GM12878 (cell line): ENCODE measurements around the gene OSGEP. TPM values are rescaled to one million over a fixed set of nuclear protein-coding genes. Genes with fewer than 3 reads are reported as not detected.

Source experiments
- ATAC-seq: fragments of 200-7000 bp; cut with Tn5 transposase; 3 replicates; pipeline ENCODE4 v1.9.1; 2020; ENCODE audit warnings: mild to moderate bottlenecking, moderate library complexity
- BruUV-seq: library from RNA; stranded (reverse); fragments of 400-500 nt; replicated peaks from 2 replicates; lab custom pipeline; 2021; lab: Mats Ljungman, UMichigan
- CTCF ChIA-PET: fragments of 300-600 bp; sonication (Branson Sonifier 250); formaldehyde crosslinking; extraction: SDS; loops from one replicate; lab custom pipeline; 2021; ENCODE audit warnings: inconsistent platforms; lab: Yijun Ruan, JAX
- POLR2A ChIA-PET: fragments of 350-600 bp; formaldehyde crosslinking; extraction: SDS; loops from one replicate; lab custom pipeline; 2021; ENCODE audit warnings: inconsistent platforms; lab: Charles Lee
- RAD21 ChIA-PET: fragments of 300-600 bp; sonication (Branson Sonifier 250); formaldehyde crosslinking; loops from one replicate; lab custom pipeline; 2023; ENCODE audit warnings: antibody characterized with exemption; ENCODE audit not compliant: unreplicated experiment; lab: Charles Lee
- SMC1A ChIA-PET: fragments of 300-600 bp; sonication (Branson Sonifier 250); formaldehyde crosslinking; loops from one replicate; lab custom pipeline; 2023; ENCODE audit not compliant: unreplicated experiment, uncharacterized antibody; lab: Charles Lee
- DNase-seq: peaks from one replicate; pipeline ENCODE4 v3.0.0-alpha.2; 2011; ENCODE audit warnings: low read depth, low spot score
- FAIRE-seq: peaks from 3 replicates; lab custom pipeline; 2011; peaks lifted over from hg19 to GRCh38; lab: Jason Lieb, UNC
- H2AFZ ChIP-seq: 2 replicates; pipeline ENCODE4 v1.6.0; 2011; ENCODE audit warnings: low read depth, low read length, control low read depth; ENCODE audit not compliant: control insufficient read depth
- H3K27ac ChIP-seq: 2 replicates; pipeline ENCODE4 v1.5.1; 2011; ENCODE audit warnings: control low read depth; ENCODE audit not compliant: control insufficient read depth, insufficient read depth
- H3K27me3 ChIP-seq, 2 experiments: replicated peaks in 1 of 2; 2 replicates each; pipeline versions ENCODE4 v1.6.0 to v1.6.1; 2011; ENCODE audit warnings: low read length in 1 of 2; ENCODE audit not compliant: control insufficient read depth in 2 of 2, insufficient read depth in 2 of 2
- H3K36me3 ChIP-seq, 2 experiments: 2 replicates each; pipeline ENCODE4 v1.5.1; 2011; ENCODE audit warnings: low read length in 1 of 2; ENCODE audit not compliant: control insufficient read depth in 2 of 2, insufficient read depth in 2 of 2
- H3K4me1 ChIP-seq: 2 replicates; pipeline ENCODE4 v1.6.1; 2011; ENCODE audit warnings: mild to moderate bottlenecking, low read length, moderate library complexity, mixed read lengths; ENCODE audit not compliant: control insufficient read depth, insufficient read depth
- H3K4me2 ChIP-seq: 2 replicates; pipeline ENCODE4 v1.6.0; 2011; ENCODE audit warnings: control low read depth; ENCODE audit not compliant: control insufficient read depth, insufficient read depth
- H3K4me3 ChIP-seq: fragments of 200-600 bp; sonication (generic); 2 replicates; pipeline ENCODE4 v1.5.1; 2016
- H3K79me2 ChIP-seq: 2 replicates; pipeline ENCODE4 v1.6.0; 2011; ENCODE audit warnings: low read length; ENCODE audit not compliant: control insufficient read depth, insufficient read depth
- H3K9ac ChIP-seq: 2 replicates; pipeline ENCODE4 v1.8.0; 2011; ENCODE audit warnings: low read length, control low read depth, mixed read lengths; ENCODE audit not compliant: control insufficient read depth, insufficient read depth
- H3K9me3 ChIP-seq: replicated peaks from 3 replicates; pipeline ENCODE4 v1.5.1; 2011; ENCODE audit warnings: mild to moderate bottlenecking, low read length; ENCODE audit not compliant: control insufficient read depth, insufficient read depth
- H4K20me1 ChIP-seq: 2 replicates; pipeline ENCODE4 v1.6.0; 2011; ENCODE audit not compliant: control insufficient read depth, insufficient read depth
- BMI1 ChIP-seq: fragments of 450-650 bp; IDR thresholded peaks from 2 replicates; pipeline ENCODE4 v1.6.1; 2016; ENCODE audit warnings: mild to moderate bottlenecking, moderate library complexity, borderline replicate concordance
- EED ChIP-seq: sonication (generic); IDR thresholded peaks from 2 replicates; pipeline ENCODE4 v1.6.1; 2016; ENCODE audit warnings: antibody characterized with exemption, low read depth
- ETV6 ChIP-seq, 2 experiments: fragments of 450-650 bp in 1 of 2; IDR thresholded peaks in 1 of 2; conservative IDR thresholded peaks in 1 of 2; 2 replicates each; pipeline ENCODE4 v1.6.1; 2014; ENCODE audit warnings: antibody characterized with exemption in 1 of 2, borderline replicate concordance in 1 of 2, low read depth in 1 of 2, mild to moderate bottlenecking in 1 of 2, moderate library complexity in 1 of 2
- HDGF ChIP-seq: fragments of 450-650 bp; IDR thresholded peaks from 2 replicates; pipeline ENCODE4 v1.6.1; 2016; ENCODE audit warnings: antibody characterized with exemption
- IKZF1 ChIP-seq: fragments of 450-650 bp; conservative IDR thresholded peaks from 2 replicates; pipeline ENCODE4 v1.6.1; 2017; ENCODE audit warnings: antibody characterized with exemption, mild to moderate bottlenecking
- KDM1A ChIP-seq: fragments of 200-600 bp; sonication (generic); IDR thresholded peaks from 2 replicates; pipeline ENCODE4 v1.6.1; 2016; ENCODE audit warnings: borderline replicate concordance
- MEF2B ChIP-seq: fragments of 450-650 bp; IDR thresholded peaks from 2 replicates; pipeline ENCODE4 v1.6.1; 2018; ENCODE audit warnings: mild to moderate bottlenecking, moderate library complexity; ENCODE audit not compliant: partially characterized antibody, poor library complexity, severe bottlenecking
- MYC ChIP-seq: IDR thresholded peaks from 2 replicates; pipeline ENCODE4 v1.6.1; 2011; ENCODE audit warnings: mild to moderate bottlenecking, low read length, moderate library complexity, inconsistent platforms; ENCODE audit not compliant: insufficient read depth, insufficient replicate concordance, insufficient read length, severe bottlenecking
- NFIC ChIP-seq: IDR thresholded peaks from 2 replicates; pipeline ENCODE4 v1.6.1; 2012; ENCODE audit warnings: low read depth, mild to moderate bottlenecking, inconsistent platforms, low read length, moderate library complexity
- POU2F2 ChIP-seq: IDR thresholded peaks from 3 replicates; pipeline ENCODE4 v1.6.1; 2011; ENCODE audit warnings: low read depth, mild to moderate bottlenecking, low read length, borderline replicate concordance
- PRDM15 ChIP-seq: fragments of 450-650 bp; formaldehyde crosslinking; IDR thresholded peaks from 2 replicates; pipeline ENCODE4 v1.4.0; 2020; ENCODE audit warnings: mild to moderate bottlenecking, moderate library complexity
- RELB ChIP-seq: fragments of 450-650 bp; IDR thresholded peaks from 2 replicates; pipeline ENCODE4 v1.6.1; 2017; ENCODE audit warnings: low read depth, mild to moderate bottlenecking, moderate library complexity
- SIN3A ChIP-seq: IDR thresholded peaks from 2 replicates; pipeline ENCODE4 v1.6.1; 2012; ENCODE audit warnings: low read depth, low read length, improper control_type of control experiment
- SREBF1 ChIP-seq: IDR thresholded peaks from 2 replicates; pipeline ENCODE4 v1.6.1; 2012; ENCODE audit warnings: mild to moderate bottlenecking, low read length
- SUPT20H ChIP-seq: IDR thresholded peaks from 2 replicates; pipeline ENCODE4 v1.6.1; 2011; ENCODE audit warnings: low read depth, mild to moderate bottlenecking, low read length, moderate library complexity, borderline replicate concordance; ENCODE audit not compliant: control insufficient read depth
- WRNIP1 ChIP-seq: IDR thresholded peaks from 2 replicates; pipeline ENCODE4 v1.6.1; 2011; ENCODE audit warnings: low read depth, low read length, improper control_type of control experiment, borderline replicate concordance
- YY1 ChIP-seq: IDR thresholded peaks from 2 replicates; pipeline ENCODE4 v1.6.1; 2011; ENCODE audit warnings: low read depth, mild to moderate bottlenecking, low read length
- WGBS: methylation state at CpG from one replicate; pipeline ENCODE4 v1.1.6; 2016; ENCODE audit warnings: low lambda C conversion rate; ENCODE audit not compliant: insufficient replicate concordance, insufficient coverage; ENCODE audit errors: missing lambda C conversion rate; 5-methylcytosine and 5-hydroxymethylcytosine counted together
- in situ Hi-C: fragments of 300-500 bp; cut with MboI; formaldehyde crosslinking; loops from 9 replicates; pipeline ENCODE4 v1.14.3; 2018; ENCODE audit warnings: mixed read lengths
- intact Hi-C: fragments of 100-400 bp; cut with micrococcal nuclease; formaldehyde crosslinking; loops from one replicate; pipeline ENCODE4 v1.14.2; 2022; ENCODE audit not compliant: unreplicated experiment
- polyA plus RNA-seq, 11 experiments: library from polyadenylated mRNA; depleted of rRNA in 4 of 11; unstranded in 6 of 11; stranded (reverse) in 5 of 11; fragments of >200 nt; fragmentation: Nextera tagmentation in 4 of 11; fragmentation: Illumina TruSeq in 1 of 11; extraction: Ambion mirVana in 4 of 11; extraction: Trizol in 1 of 11; gene quantifications; 1 replicate in 1 of 11; 2 replicates in 10 of 11; pipeline versions ENCODE4 v1.2.1 to v1.2.3, GENCODE V29; 2011 to 2016; ENCODE audit warnings: inconsistent platforms in 2 of 11, missing spikeins in 2 of 11, low read depth in 1 of 11
- total RNA-seq, 4 experiments: library from RNA; depleted of rRNA in 3 of 4; stranded (reverse); fragments of >200 nt in 3 of 4; fragmentation: Illumina TruSeq in 1 of 4; extraction: Trizol in 1 of 4; gene quantifications; 2 replicates each; pipeline versions ENCODE4 v1.2.1 to v1.2.3, GENCODE V29; 2013 to 2021

Gene OSGEP
- total and polyA plus RNA-seq, 10 of the 15 experiments (the other 5 are each of a cell fraction or from before 2014, with no cell fraction given): 47.8 to 88.9 (median 52.8) TPM

GRCh38 chr14:20492486-20492885, 37.9 kb upstream of the OSGEP start (continued):
- TF ChIP-seq BMI1: no peak
- TF ChIP-seq SIN3A: no peak
- TF ChIP-seq YY1: no peak
- no peak for TF ChIP-seq PRDM15 (CRISPR knock-in tag)
- no peak for TF ChIP-seq NFIC
- TF ChIP-seq MEF2B: no peak
- TF ChIP-seq SUPT20H: no peak
- no peak for TF ChIP-seq KDM1A

- BruUV-seq: no TSS peak
- H3K9me3 ChIP-seq: no peaks in the 10 kb centered on the region; the same call in 2 of the 3 replicates
- H3K4me1 ChIP-seq: peaks cover 35% of the 10 kb centered on the region
- in situ Hi-C loops: no loop called here
- peak overlapping the region; percentile 77 for H3K27ac ChIP-seq
- ChIA-PET POLR2A (interaction anchor here (0.7 to 5.6 kb wide), 4 partner anchors 20 to 161 kb away, joined by 3 to 28 read pairs (median 5); partner anchors contain the start of genes APEX1, OSGEP and PNP), RAD21 (interaction anchor here (0.9 to 4.3 kb wide), 10 partner anchors 9 to 200 kb away, joined by 3 to 21 read pairs (median 4); partner anchors contain the start of genes APEX1, OSGEP, PARP2 and PIP4P1), SMC1A (interaction anchor here (0.8 to 8.1 kb wide), 10 partner anchors 14 to 163 kb away, joined by 3 to 49 read pairs (median 11); partner anchors contain the start of genes APEX1, OSGEP, PIP4P1 and PNP), CTCF (interaction anchor here (1.0 to 6.9 kb wide), 12 partner anchors 9 to 200 kb away, joined by 3 to 42 read pairs (median 6); partner anchors contain the start of genes PIP4P1 and PNP)
- FAIRE-seq: no peak
- no peaks in the 10 kb centered on the region for H3K27me3 ChIP-seq
- TF ChIP-seq SREBF1 (no peak), EED (peak; percentile 38; the same call in 1 of the 2 replicates), HDGF (0 out of 2 replicates have a peak, but pooled peaks have one; percentile 50), POU2F2 (no peak), RELB (peak; percentile 28; the same call in 1 of the 2 replicates), MYC (no peak), WRNIP1 (no peak), ETV6 (conservative IDR thresholded peaks at IDR 0.05 in 1 of 2, IDR thresholded peaks at IDR 0.05 in 1 of 2; ENCODE audit: borderline replicate concordance in 1 of 2, low read depth in 1 of 2) (peak in 1 of 2 experiments; percentile 83; a peak in 2 of 4 replicates), IKZF1 (0 out of 2 replicates have a peak, but pooled peaks have one; percentile 21)
- peak overlapping the region; percentile 68 for H3K4me2 ChIP-seq
- 6% methylated on average over 6 of the region's 6 CpGs for WGBS
- no peak for DNase-seq
- H3K36me3 ChIP-seq: no peaks in the 10 kb centered on the region
- peak overlapping the region; percentile 61 for H3K4me3 ChIP-seq
- no peaks in the 10 kb centered on the region for H3K79me2 ChIP-seq
- intact Hi-C loops: loop anchor here (2.0 to 5.0 kb wide), 2 partner anchors 42 to 118 kb away; no protein-coding TSS in a partner anchor
- peak; percentile 48 for ATAC-seq
- H3K9ac ChIP-seq: peak overlapping the region; percentile 60
- H4K20me1 ChIP-seq: no peaks in the 10 kb centered on the region
- peak overlapping the region; percentile 69 for H2AFZ ChIP-seq
Observed at GRCh38 chr14:20490563-20490962, 36.0 kb upstream of the OSGEP start.
